HG02884 (cell line): ENCODE results near the gene SPNS2.

Experiments
- ATAC-seq: cut with Tn5 transposase; IDR thresholded peaks from one replicate; pipeline ENCODE4 v1.9.1; 2021; ENCODE audit warnings: mild to moderate bottlenecking, moderate library complexity; ENCODE audit not compliant: unreplicated experiment

The SPNS2 gene

GRCh38 chr17:4548721-4549531 lies 50.2 kb downstream of the SPNS2 start:
- ATAC-seq, result no peak

GRCh38 chr17:4549781-4550533 lies 51.3 kb downstream of the SPNS2 start:
- no peak for ATAC-seq

GRCh38 chr17:4550534-4551039 lies 51.9 kb downstream of the SPNS2 start:
- no peak for ATAC-seq

GRCh38 chr17:4551141-4551540 lies 52.5 kb downstream of the SPNS2 start:
- no peak for ATAC-seq

- ATAC-seq, result no peak
Observed at GRCh38 chr17:4551796-4552525, 53.3 kb downstream of the SPNS2 start.

- no peak for ATAC-seq
Observed at GRCh38 chr17:4553669-4554068, 55.0 kb downstream of the SPNS2 start.

GRCh38 chr17:4554441-4554996 lies 55.8 kb downstream of the SPNS2 start:
- no peak for ATAC-seq

- ATAC-seq, result peak; percentile 84
Observed at GRCh38 chr17:4554997-4555799, 56.5 kb downstream of the SPNS2 start, which contains the start of gene MYBBP1A. TSS of gene MYBBP1A (minus strand) at chr17:4555384. CDS start at chr17:4555324, 60 bp downstream.

- ATAC-seq, result no peak
Observed at GRCh38 chr17:4555873-4556759, 57.4 kb downstream of the SPNS2 start.

GRCh38 chr17:4556996-4557395 lies 58.3 kb downstream of the SPNS2 start:
- no peak for ATAC-seq

GRCh38 chr17:4557626-4558346 lies 59.1 kb downstream of the SPNS2 start:
- no peak for ATAC-seq

- ATAC-seq, result no peak
Observed at GRCh38 chr17:4558347-4558971, 59.8 kb downstream of the SPNS2 start.

- ATAC-seq, result no peak
Observed at GRCh38 chr17:4559139-4559791, 60.6 kb downstream of the SPNS2 start.

GRCh38 chr17:4559966-4560365 lies 61.3 kb downstream of the SPNS2 start:
- ATAC-seq, result no peak

- no peak for ATAC-seq
Observed at GRCh38 chr17:4560421-4560820, 61.7 kb downstream of the SPNS2 start, which contains the start of gene GGT6. TSS of gene GGT6 (minus strand) at chr17:4560577. CDS start at chr17:4560521, 56 bp downstream.

- ATAC-seq, result no peak
Observed at GRCh38 chr17:4560837-4561256, 62.2 kb downstream of the SPNS2 start.
